Naive thymus-derived CD4-positive, alpha-beta T cell (primary cell): ENCODE measurements around the gene SLA2. TPM values are rescaled to one million over a fixed set of nuclear protein-coding genes. Genes with fewer than 3 reads are reported as not detected.
"Not testable (repeated sequence)": the region's sequence is repeated elsewhere in the genome, so short reads cannot be mapped to it uniquely, and the experiment has no call there.

Experiments
- ATAC-seq: fragments of 150-1000 bp; cut with Tn5 transposase; 2 replicates; pipeline ENCODE4 v1.10.0; 2021; ENCODE audit warnings: mild to moderate bottlenecking, moderate library complexity
- CTCF ChIA-PET: fragments of 350-600 bp; sonication (Branson Sonifier 250); formaldehyde crosslinking; loops from one replicate; lab custom pipeline; 2021; ENCODE audit warnings: antibody characterized with exemption; lab: Charles Lee
- POLR2A ChIA-PET: fragments of 350-600 bp; sonication (Branson Sonifier 250); formaldehyde crosslinking; loops from one replicate; lab custom pipeline; 2021; ENCODE audit warnings: antibody characterized with exemption, inconsistent platforms; lab: Charles Lee
- DNase-seq, 9 donors: peaks; one replicate each; pipeline versions ENCODE4 v3.0.0 to v3.0.0-alpha.2; 2020 to 2022; ENCODE audit warnings: mixed read lengths in 1 of 9
- H3K27ac ChIP-seq: one replicate; pipeline ENCODE4 v1.7.0; 2013; ENCODE audit warnings: mild to moderate bottlenecking, low read depth, low read length, moderate library complexity
- H3K27me3 ChIP-seq, 2 donors: one replicate each; pipeline ENCODE4 v1.7.0; 2013; ENCODE audit warnings: low read length in 2 of 2, mild to moderate bottlenecking in 2 of 2, moderate library complexity in 2 of 2; ENCODE audit not compliant: control insufficient read depth in 2 of 2, insufficient read depth in 2 of 2
- H3K36me3 ChIP-seq, 3 experiments: 1 replicate in 2 of 3; 2 replicates in 1 of 3; pipeline ENCODE4 v1.7.0; 2013; ENCODE audit warnings: low read length in 3 of 3, mild to moderate bottlenecking in 3 of 3, moderate library complexity in 1 of 3; ENCODE audit not compliant: insufficient read depth in 3 of 3, control insufficient read depth in 2 of 3
- H3K4me1 ChIP-seq, 2 donors: one replicate each; pipeline ENCODE4 v1.7.0; 2013; ENCODE audit warnings: low read length in 2 of 2, mild to moderate bottlenecking in 2 of 2, moderate library complexity in 1 of 2; ENCODE audit not compliant: control insufficient read depth in 2 of 2, insufficient read depth in 2 of 2
- H3K4me3 ChIP-seq: 2 replicates; pipeline ENCODE4 v1.7.0; 2013; ENCODE audit warnings: mild to moderate bottlenecking, low read length
- H3K9me3 ChIP-seq, 3 experiments: 1 replicate in 2 of 3; 2 replicates in 1 of 3; pipeline ENCODE4 v1.7.0; 2013; ENCODE audit warnings: low read length in 3 of 3; ENCODE audit not compliant: control insufficient read depth in 2 of 3
- H3K27ac Mint-ChIP-seq, 9 donors: one replicate each; pipeline ENCODE4 v1.8.0; 2020 to 2022; ENCODE audit warnings: mixed read lengths in 9 of 9, mild to moderate bottlenecking in 8 of 9, moderate library complexity in 5 of 9, inconsistent platforms in 2 of 9
- H3K27me3 Mint-ChIP-seq, 5 donors: one replicate each; pipeline ENCODE4 v1.8.0; 2021 to 2022; ENCODE audit warnings: mixed read lengths in 5 of 5, mild to moderate bottlenecking in 1 of 5
- H3K36me3 Mint-ChIP-seq, 5 donors: one replicate each; pipeline ENCODE4 v1.8.0; 2020 to 2022; ENCODE audit warnings: mixed read lengths in 5 of 5, mild to moderate bottlenecking in 3 of 5, inconsistent platforms in 1 of 5
- H3K4me1 Mint-ChIP-seq, 7 donors: one replicate each; pipeline ENCODE4 v1.8.0; 2020 to 2022; ENCODE audit warnings: mixed read lengths in 7 of 7, mild to moderate bottlenecking in 3 of 7, inconsistent platforms in 1 of 7
- H3K4me3 Mint-ChIP-seq, 10 donors: one replicate each; pipeline ENCODE4 v1.8.0; 2020 to 2022; ENCODE audit warnings: mild to moderate bottlenecking in 10 of 10, mixed read lengths in 10 of 10, moderate library complexity in 6 of 10, inconsistent platforms in 2 of 10
- H3K9me3 Mint-ChIP-seq, 11 donors: one replicate each; pipeline ENCODE4 v1.8.0; 2020 to 2022; ENCODE audit warnings: mixed read lengths in 11 of 11, mild to moderate bottlenecking in 4 of 11, inconsistent platforms in 1 of 11, moderate library complexity in 1 of 11
- intact Hi-C, 2 donors: fragments of 100-400 bp; cut with micrococcal nuclease; formaldehyde crosslinking; loops; one replicate each; pipeline ENCODE4 v1.15.1; 2023
- polyA plus RNA-seq, 2 donors: library from polyadenylated mRNA; unstranded; fragments of 300-500 nt; fragmentation: Illumina TruSeq; gene quantifications; one replicate each; pipeline ENCODE4 v1.2.3, GENCODE V29; 2021
- total RNA-seq, 6 experiments: library from RNA in 5 of 6; stranded (reverse) in 5 of 6; gene quantifications; 1 replicate in 5 of 6; 2 replicates in 1 of 6; pipeline ENCODE4 v1.2.3 and lab custom pipeline; 2021 to 2026

The SLA2 gene
- total and polyA plus RNA-seq, 7 experiments from 2014 or later = 11.0 to 80.7 (median 29.2) TPM

DNA sequence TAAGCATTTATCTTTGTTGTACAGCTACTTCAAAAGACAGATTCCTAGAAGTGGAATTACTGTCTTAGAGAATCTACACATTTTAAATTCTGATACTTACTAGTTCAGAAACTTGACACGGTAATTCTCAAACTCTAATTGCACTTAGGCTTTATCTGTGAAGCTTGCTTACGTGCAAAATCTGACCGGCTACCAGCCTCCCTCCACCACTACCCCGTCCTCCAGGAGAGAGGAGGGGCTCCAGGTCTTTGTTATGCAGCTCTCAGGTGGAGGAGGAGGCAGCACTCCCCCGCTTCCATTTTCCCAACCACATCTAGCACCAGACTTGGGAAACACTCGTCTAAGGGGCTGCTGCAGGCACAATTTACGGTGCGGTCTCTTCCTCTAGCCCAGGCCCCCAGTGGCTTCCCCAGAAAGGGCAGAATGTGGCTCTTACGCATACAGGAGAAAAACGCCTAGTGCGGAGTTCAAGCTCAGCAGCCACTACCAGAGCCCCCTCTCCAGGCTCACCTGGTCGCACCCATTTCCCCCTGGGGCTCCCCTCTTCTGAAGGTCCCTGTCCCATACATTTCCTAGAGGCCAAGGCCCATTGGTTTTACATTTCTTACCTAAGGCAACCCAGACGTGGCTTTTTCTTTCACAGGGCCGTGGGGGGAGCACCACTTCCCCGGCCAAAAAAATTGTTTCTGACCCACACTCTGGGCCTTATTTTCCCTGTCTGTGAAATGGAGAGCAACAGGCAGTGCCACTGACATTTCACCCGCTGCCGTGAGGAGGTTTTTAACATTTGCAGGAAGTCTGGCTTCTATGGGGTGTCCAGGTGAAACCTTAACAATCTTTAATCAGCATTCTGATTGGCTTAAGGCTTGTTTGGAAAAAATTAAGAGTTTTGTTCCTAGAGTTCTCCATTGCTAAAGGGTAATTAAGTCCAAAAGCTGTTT lies 74.2 kb downstream of the SLA2 start:
- Histone ChIP-seq H3K36me3 (peaks cover 0 to 6% (median 0%) of the 10 kb centered on the region in 3 experiments), H3K4me3 (peak overlapping the region; percentile 52), H3K27ac (peak overlapping the region; percentile 100), H3K4me1 (peaks cover 13 to 34% of the 10 kb centered on the region in 2 donors), H3K9me3 (no peaks in the 10 kb centered on the region), H3K27me3 (no peaks in the 10 kb centered on the region)
- Mint-ChIP-seq H3K4me3 (peak overlapping the region; percentile 79 to 96 (median 90)), H3K4me1 (peaks cover 27 to 42% (median 40%) of the 10 kb centered on the region in 7 donors), H3K9me3 (peaks cover 0 to 6% (median 0%) of the 10 kb centered on the region in 11 donors), H3K27me3 (no peaks in the 10 kb centered on the region), H3K36me3 (peaks cover 0 to 14% (median 0%) of the 10 kb centered on the region in 5 donors), H3K27ac (peak overlapping the region; percentile 96 to 100 (median 99))
- no peak for ATAC-seq
- intact Hi-C loops = loop anchor here (1.0 to 10.0 kb wide), 4 partner anchors 16 to 1477 kb away; partner anchors contain the start of genes AAR2 (in 1 of the 2) and TRPC4AP (in 1 of the 2)
- DNase-seq = peak in 5 of 9 donors; percentile 8 to 31 (median 14)
- CTCF ChIA-PET = interaction anchor here (0.6 to 1.0 kb wide), 5 partner anchors 12 to 33 kb away, joined by 3 to 5 read pairs (median 3); no protein-coding TSS in a partner anchor
- POLR2A ChIA-PET = interaction anchor here (0.6 to 9.3 kb wide), 10 partner anchors 14 to 828 kb away, joined by 3 to 123 read pairs (median 3); partner anchors contain the start of genes RAB5IF and SLA2

DNA sequence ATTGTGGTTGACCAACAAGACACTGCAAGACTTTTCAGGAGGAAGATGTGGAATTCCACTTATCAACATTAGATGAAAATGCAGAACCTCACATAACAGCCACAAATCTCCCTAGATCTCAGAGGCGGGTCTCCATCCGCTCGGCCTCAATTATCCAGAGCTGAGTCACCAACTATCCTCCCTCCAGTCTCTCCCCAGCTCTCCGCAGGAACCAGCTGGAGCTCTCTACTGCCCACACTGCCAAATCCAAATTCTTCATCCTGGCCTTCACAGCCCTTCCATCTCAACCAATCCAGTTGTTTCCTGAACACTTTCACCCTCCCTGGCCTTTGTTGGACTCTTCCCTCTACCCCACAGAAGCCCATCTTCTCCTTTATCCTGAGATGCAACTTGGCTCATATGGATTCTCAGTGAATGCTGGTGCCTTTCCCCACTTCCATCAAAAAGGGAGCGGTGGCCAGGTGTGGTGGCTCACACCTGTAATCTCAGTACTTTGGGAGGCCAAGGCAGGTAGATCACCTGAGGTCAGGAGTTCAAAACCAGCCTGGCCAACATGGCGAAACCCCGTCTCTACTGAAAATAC lies 76.1 kb downstream of the SLA2 start:
- H3K9me3 ChIP-seq = no peaks in the 10 kb centered on the region
- H3K27ac Mint-ChIP-seq = peak overlapping the region; percentile 10 to 99 (median 72)
- no peak for ATAC-seq
- H3K4me3 Mint-ChIP-seq = no peak overlapping the region
- POLR2A ChIA-PET = interaction anchor here (9.3 kb wide), 1 partner anchor 35 kb away, joined by 93 read pairs; the partner anchor contains the start of gene RAB5IF
- peaks cover 0 to 6% (median 2%) of the 10 kb centered on the region in 11 donors for H3K9me3 Mint-ChIP-seq
- H3K4me1 Mint-ChIP-seq = peaks cover 16 to 24% (median 22%) of the 10 kb centered on the region in 7 donors
- peaks cover 0 to 6% (median 0%) of the 10 kb centered on the region in 3 experiments for H3K36me3 ChIP-seq
- peaks cover 6 to 17% of the 10 kb centered on the region in 2 donors for H3K4me1 ChIP-seq
- H3K27ac ChIP-seq = no peak overlapping the region
- peaks cover 0 to 5% (median under 1%) of the 10 kb centered on the region in 5 donors for H3K36me3 Mint-ChIP-seq
- H3K27me3 ChIP-seq = no peaks in the 10 kb centered on the region
- CTCF ChIA-PET = no interaction called here
- intact Hi-C loops = loop anchor here in 1 of 2 donors (10.0 kb wide), 1 partner anchor 1475 kb away; the partner anchor contains the start of gene TRPC4AP
- no peak for DNase-seq
- no peaks in the 10 kb centered on the region for H3K27me3 Mint-ChIP-seq
- H3K4me3 ChIP-seq = no peak overlapping the region

DNA sequence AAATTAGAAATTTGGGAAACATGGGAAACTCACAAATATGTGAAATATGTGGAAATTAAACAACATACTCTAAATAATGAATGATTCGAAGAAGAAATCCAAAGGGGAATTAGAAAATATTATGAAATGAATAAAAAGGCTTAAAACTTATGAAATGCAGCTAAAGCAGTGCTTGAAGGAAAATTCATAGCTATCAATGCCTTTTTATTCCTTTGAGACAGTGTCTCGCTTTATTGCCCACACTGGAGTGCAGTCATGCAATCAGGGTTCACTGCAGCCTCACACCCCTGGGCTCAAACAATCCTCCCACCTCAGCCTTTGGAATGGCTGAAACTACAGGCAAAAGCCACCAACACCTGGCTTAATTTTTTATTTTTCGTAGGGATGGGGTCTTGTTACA lies 80.5 kb downstream of the SLA2 start:
- no peak overlapping the region for H3K4me3 ChIP-seq
- Mint-ChIP-seq H3K27ac (no peak overlapping the region), H3K27me3 (no peaks in the 10 kb centered on the region), H3K9me3 (peaks cover 0 to 10% (median 4%) of the 10 kb centered on the region in 11 donors), H3K4me3 (no peak overlapping the region), H3K4me1 (peaks cover 0 to 5% (median 0%) of the 10 kb centered on the region in 7 donors), H3K36me3 (peaks cover 0 to 13% (median 4%) of the 10 kb centered on the region in 5 donors)
- H3K4me1 ChIP-seq = peaks cover 0 to 10% of the 10 kb centered on the region in 2 donors
- POLR2A ChIA-PET = interaction anchor here (0.5 kb wide), 1 partner anchor 57 kb away, joined by 3 read pairs; no protein-coding TSS in a partner anchor
- H3K9me3 ChIP-seq = no peaks in the 10 kb centered on the region
- no peaks in the 10 kb centered on the region for H3K36me3 ChIP-seq
- no peak overlapping the region for H3K27ac ChIP-seq
- no peak for DNase-seq
- H3K27me3 ChIP-seq = no peaks in the 10 kb centered on the region
- CTCF ChIA-PET = no interaction called here
- ATAC-seq = no peak
- intact Hi-C loops = no loop called here

DNA sequence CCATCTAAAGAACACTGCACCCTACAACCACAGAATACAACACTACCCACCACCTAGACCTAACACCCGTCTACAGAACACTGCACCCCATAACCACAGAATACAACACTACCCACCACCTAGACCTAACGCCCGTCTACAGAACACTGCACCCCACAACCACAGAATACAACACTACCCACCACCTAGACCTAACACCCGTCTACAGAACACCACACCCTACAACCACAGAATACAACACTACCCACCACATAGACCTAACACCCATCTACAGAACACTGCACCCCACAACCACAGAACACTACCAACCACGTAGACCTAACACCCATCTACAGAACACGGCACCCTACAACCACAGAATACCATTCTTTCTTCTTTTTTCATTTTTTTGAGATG lies 81.3 kb downstream of the SLA2 start:
- DNase-seq, CTCF ChIA-PET, ATAC-seq: not testable (repeated sequence)

DNA sequence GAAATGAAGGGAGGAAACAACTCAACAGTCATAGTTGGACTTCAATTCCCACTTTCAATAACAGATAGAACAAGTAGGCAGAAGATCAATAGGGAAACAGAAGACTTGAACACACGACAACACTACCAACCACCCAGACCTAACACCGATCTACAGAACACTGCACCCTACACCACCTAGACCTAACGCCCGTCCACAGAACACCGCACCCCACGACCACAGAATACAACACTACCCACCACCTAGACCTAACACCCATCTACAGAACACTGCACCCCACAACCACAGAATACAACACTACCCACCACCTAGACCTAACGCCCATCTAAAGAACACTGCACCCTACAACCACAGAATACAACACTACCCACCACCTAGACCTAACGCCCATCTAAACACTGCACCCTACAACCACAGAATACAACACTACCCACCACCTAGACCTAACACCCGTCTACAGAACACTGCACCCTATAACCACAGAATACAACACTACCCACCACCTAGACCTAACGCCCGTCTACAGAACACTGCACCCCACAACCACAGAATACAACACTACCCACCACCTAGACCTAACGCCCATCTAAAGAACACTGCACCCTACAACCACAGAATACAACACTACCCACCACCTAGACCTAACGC lies 81.8 kb downstream of the SLA2 start:
- H3K27me3 Mint-ChIP-seq, CTCF ChIA-PET, H3K36me3 ChIP-seq, H3K9me3 Mint-ChIP-seq, DNase-seq, H3K4me1 Mint-ChIP-seq, H3K4me3 Mint-ChIP-seq, H3K4me3 ChIP-seq, ATAC-seq, H3K9me3 ChIP-seq, intact Hi-C loops, H3K27ac ChIP-seq, H3K27me3 ChIP-seq, POLR2A ChIA-PET: not testable (repeated sequence)
- Mint-ChIP-seq H3K36me3 (peaks cover 0 to 13% (median 4%) of the 10 kb centered on the region in 5 donors), H3K27ac (peak overlapping the region in 2 of 9 donors; percentile 12 to 75)
- H3K4me1 ChIP-seq = peaks cover 0 to 10% of the 10 kb centered on the region in 2 donors

More for the DNA sequence above, 81.3 kb downstream of the SLA2 start:
- H3K27ac ChIP-seq, H3K27me3 Mint-ChIP-seq, H3K4me3 ChIP-seq, intact Hi-C loops, H3K4me1 Mint-ChIP-seq, H3K27me3 ChIP-seq, POLR2A ChIA-PET, H3K36me3 ChIP-seq, H3K9me3 ChIP-seq, H3K9me3 Mint-ChIP-seq: not testable (repeated sequence)
- H3K27ac Mint-ChIP-seq = peak overlapping the region in 2 of 9 donors; percentile 12 to 75
- H3K4me1 ChIP-seq = peaks cover 0 to 10% of the 10 kb centered on the region in 2 donors
- peaks cover 0 to 13% (median 4%) of the 10 kb centered on the region in 5 donors for H3K36me3 Mint-ChIP-seq
- peak overlapping the region in 1 of 10 donors; percentile 1 for H3K4me3 Mint-ChIP-seq

DNA sequence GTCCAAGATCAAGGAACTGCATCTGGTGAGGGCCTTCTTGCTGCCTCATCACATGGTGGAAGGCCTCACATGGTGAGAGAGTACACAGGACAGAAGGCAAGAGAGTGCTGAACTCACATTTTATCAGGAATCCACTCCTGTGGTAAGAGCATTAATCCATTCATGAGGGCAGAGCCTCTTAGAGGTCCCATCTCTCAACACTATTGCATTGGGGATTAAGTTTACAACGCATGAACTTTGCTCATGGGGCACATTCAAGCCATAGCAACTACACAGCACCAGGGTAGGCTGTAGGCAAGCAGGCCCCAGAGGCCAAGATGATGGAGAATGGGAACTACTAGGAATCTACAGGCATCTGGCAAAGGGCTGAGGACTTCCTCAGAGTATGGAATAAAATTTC lies 82.6 kb downstream of the SLA2 start:
- Mint-ChIP-seq H3K4me3 (no peak overlapping the region), H3K36me3 (peaks cover 0 to 13% (median 4%) of the 10 kb centered on the region in 5 donors), H3K9me3 (peaks cover 0 to 10% (median 4%) of the 10 kb centered on the region in 11 donors), H3K4me1 (peaks cover 0 to 5% (median 0%) of the 10 kb centered on the region in 7 donors), H3K27ac (peak overlapping the region in 1 of 9 donors; percentile 21), H3K27me3 (no peaks in the 10 kb centered on the region)
- ChIA-PET POLR2A (no interaction called here), CTCF (no interaction called here)
- no peak for ATAC-seq
- no peak for DNase-seq
- intact Hi-C loops = no loop called here
- H3K4me3 ChIP-seq = no peak overlapping the region
- peaks cover 0 to 10% of the 10 kb centered on the region in 2 donors for H3K4me1 ChIP-seq
- H3K9me3 ChIP-seq = no peaks in the 10 kb centered on the region
- H3K27me3 ChIP-seq = no peaks in the 10 kb centered on the region
- H3K36me3 ChIP-seq = no peaks in the 10 kb centered on the region
- H3K27ac ChIP-seq = no peak overlapping the region
